Lower leg skin (tissue), 4 donors: ENCODE results near the gene UBL5. TPM values are rescaled to one million over a fixed set of nuclear protein-coding genes. Genes with fewer than 3 reads are reported as not detected.

Experiments
- DNase-seq, 2 donors: peaks; one replicate each; pipeline ENCODE4 v3.0.0-alpha.2; 2019; ENCODE audit warnings: low spot score in 2 of 2
- H3K4me3 ChIP-seq: fragments of 200-600 bp; sonication (generic); 2 replicates; pipeline ENCODE4 v1.5.1; 2017; ENCODE audit warnings: mild to moderate bottlenecking, low read depth; ENCODE audit not compliant: poor library complexity, severe bottlenecking
- POLR2A ChIP-seq, 2 donors: fragments of 450-650 bp; IDR thresholded peaks; one replicate each; pipeline ENCODE4 v1.6.1; 2016 to 2017; ENCODE audit warnings: antibody characterized with exemption in 2 of 2, mild to moderate bottlenecking in 1 of 2, moderate library complexity in 1 of 2
- WGBS, 2 donors: methylation state at CpG; one replicate each; pipeline ENCODE4 v1.1.5; 2018; 5-methylcytosine and 5-hydroxymethylcytosine counted together
- intact Hi-C: fragments of 100-400 bp; cut with DNase I; formaldehyde crosslinking; loops from one replicate; pipeline ENCODE4 v1.15.0; 2023; ENCODE audit warnings: low total_unique reads
- total RNA-seq, 4 donors: library from RNA; depleted of rRNA; stranded (reverse); fragments of >200 nt; gene quantifications; one replicate each; pipeline ENCODE4 v1.1.0, GENCODE V29; 2016
- TF ChIP-seq, protein P1 (sequence below), 3 donors: fragments of 450-650 bp; IDR thresholded peaks; one replicate each; pipeline ENCODE4 v1.5.1; 2016; ENCODE audit warnings: antibody characterized with exemption in 3 of 3, mild to moderate bottlenecking in 3 of 3, moderate library complexity in 2 of 3

Gene UBL5
- total RNA-seq, 4 donors from 2014 or later, result 339 to 596 (median 390) TPM

DNA sequence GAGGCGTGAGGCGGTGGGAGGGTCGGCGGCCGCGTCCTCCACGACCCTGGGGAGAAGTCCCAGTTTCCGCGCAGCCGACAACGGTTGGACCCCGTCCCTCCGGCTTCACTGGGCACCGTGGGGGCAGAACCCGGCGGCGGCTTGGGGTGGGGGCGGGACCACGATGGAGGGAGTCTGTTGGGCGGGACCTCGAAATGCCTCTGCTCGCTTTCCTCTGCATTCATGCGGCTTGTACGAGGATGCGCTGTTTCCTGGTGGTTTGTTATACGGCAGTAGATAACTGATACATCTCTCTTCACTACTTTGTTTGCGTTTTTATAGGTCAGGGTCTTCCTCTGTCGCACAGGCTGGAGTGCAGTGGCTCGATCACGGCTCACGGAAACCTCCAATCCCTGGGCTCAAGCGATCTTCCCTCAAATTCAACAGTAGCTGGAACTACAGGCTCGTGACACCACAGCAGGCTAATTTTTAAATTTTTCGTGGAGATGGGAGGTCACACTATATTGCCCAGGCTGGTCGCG, 34.6 kb upstream of the UBL5 start:
- DNase-seq, result peak; percentile 55 to 95
- peak overlapping the region; percentile 75 for H3K4me3 ChIP-seq
- TF ChIP-seq, protein P1, sequence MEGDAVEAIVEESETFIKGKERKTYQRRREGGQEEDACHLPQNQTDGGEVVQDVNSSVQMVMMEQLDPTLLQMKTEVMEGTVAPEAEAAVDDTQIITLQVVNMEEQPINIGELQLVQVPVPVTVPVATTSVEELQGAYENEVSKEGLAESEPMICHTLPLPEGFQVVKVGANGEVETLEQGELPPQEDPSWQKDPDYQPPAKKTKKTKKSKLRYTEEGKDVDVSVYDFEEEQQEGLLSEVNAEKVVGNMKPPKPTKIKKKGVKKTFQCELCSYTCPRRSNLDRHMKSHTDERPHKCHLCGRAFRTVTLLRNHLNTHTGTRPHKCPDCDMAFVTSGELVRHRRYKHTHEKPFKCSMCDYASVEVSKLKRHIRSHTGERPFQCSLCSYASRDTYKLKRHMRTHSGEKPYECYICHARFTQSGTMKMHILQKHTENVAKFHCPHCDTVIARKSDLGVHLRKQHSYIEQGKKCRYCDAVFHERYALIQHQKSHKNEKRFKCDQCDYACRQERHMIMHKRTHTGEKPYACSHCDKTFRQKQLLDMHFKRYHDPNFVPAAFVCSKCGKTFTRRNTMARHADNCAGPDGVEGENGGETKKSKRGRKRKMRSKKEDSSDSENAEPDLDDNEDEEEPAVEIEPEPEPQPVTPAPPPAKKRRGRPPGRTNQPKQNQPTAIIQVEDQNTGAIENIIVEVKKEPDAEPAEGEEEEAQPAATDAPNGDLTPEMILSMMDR (IDR thresholded peaks at IDR 0.05), result no peak
- no peak for TF ChIP-seq POLR2A (IDR thresholded peaks at IDR 0.05)
- intact Hi-C loops, result no loop called here
- 17 to 22% methylated on average over 26 to 36 of the region's 36 CpGs for WGBS, 2 donors

DNA sequence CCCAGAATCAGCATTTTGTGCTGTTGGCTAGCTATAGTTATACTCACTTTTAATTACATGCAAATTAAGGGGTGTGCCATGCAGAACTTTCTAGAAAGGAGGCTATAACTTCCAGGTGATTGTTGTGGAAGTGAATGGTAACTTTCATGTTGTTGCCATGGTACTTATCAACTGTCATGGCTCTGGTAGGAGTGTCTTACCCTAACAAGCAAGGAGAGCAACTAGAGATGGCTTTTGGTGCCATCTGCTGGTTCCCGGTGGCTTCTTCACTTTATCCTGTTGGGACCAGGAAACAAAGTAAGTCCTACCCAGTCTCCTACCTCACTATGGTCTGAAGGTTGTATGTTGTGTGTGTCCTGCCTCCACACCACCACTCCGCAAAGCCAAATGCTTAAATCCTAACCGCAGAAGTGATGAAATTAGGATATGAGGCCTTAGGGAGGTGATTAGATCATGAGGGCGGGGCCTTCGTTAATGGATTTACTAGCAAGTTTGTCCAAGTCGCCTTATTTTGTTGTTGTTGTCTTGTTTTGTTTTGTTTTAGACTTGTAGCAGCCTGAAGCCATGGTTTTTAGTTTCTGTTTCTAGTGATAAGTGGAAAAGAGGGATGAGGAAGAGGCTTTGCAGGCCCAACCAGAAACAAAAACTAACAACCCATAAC, 31.5 kb upstream of the UBL5 start:
- DNase-seq, result peak; percentile 88 to 96
- intact Hi-C loops, result no loop called here
- whole genome bisulfite sequencing, 2 donors, result 32 to 38% methylated on average over 6 of the region's 6 CpGs
- no peak for TF ChIP-seq POLR2A (IDR thresholded peaks at IDR 0.05)
- TF ChIP-seq, protein P1 (IDR thresholded peaks at IDR 0.05), result peak in 1 of 3 donors; percentile 69
- no peak overlapping the region for H3K4me3 ChIP-seq

DNA sequence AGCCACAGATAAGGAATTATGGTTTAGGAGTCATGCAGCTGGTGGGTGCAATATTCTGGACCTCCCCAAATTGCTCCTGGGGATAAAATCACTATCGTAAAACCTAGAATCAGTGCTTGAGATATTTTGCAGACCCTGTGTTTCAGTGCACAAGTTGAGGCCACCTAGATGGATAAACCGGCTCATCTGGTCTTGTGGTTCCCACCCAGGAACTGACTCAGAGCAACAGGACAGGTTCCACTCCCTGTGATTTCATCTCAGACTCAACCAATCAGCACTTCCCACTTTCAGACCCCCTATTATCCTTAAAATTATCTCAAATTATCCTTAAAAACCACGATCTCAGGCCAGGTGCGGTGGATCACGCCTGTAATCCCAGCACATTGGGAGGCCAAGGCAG, 29.8 kb upstream of the UBL5 start:
- whole genome bisulfite sequencing, 2 donors, result 70 to 72% methylated on average over 5 of the region's 5 CpGs
- no peak for DNase-seq
- intact Hi-C loops, result no loop called here
- TF ChIP-seq POLR2A (IDR thresholded peaks at IDR 0.05), result no peak
- TF ChIP-seq, protein P1 (IDR thresholded peaks at IDR 0.05), result no peak
- H3K4me3 ChIP-seq, result no peak overlapping the region

DNA sequence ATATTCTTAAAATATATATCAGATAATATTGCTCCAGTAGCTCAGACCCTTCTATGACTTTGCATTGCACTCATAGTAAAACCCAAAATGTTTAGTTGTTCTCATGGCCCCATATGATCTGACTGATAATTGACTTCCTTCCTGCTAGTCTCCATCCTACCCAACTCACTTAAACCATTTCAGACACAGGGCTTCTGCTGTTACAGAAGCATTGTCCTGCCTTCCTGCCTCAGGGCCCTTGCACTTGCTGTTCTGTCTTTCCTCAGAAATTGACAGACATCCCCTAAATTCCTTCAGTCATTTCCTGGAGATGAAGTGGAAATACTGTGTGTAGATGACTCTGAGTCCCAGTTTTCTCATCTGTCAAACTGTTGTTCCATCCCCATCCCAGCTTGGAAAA, 28.6 kb upstream of the UBL5 start:
- TF ChIP-seq, protein P1 (IDR thresholded peaks at IDR 0.05), result no peak
- intact Hi-C loops, result no loop called here
- DNase-seq, result no peak
- H3K4me3 ChIP-seq, result no peak overlapping the region

DNA sequence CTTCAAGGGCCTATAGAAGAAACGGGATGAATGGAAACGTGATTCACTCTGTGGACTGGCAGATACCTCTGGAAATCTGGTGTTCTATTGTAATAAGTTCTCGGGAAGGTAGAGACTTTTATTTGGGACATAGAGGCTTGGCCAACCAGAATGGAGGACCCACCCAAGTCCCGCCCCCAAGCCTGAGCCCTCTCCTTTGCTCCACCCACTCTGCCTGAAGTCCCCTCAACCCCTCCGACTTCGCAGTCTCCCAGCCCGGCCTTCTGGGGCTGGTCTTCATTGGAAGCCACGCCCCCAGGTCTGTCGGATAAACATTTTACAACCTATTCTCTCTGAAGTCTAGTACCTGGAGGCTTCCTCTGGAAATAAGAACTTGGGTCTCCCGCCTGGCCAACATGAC, 25.7 kb upstream of the UBL5 start:
- intact Hi-C loops, result no loop called here
- 87 to 91% methylated on average over 10 of the region's 10 CpGs for WGBS, 2 donors
- no peak for TF ChIP-seq POLR2A (IDR thresholded peaks at IDR 0.05)
- TF ChIP-seq, protein P1 (IDR thresholded peaks at IDR 0.05), result no peak
- no peak for DNase-seq
- no peak overlapping the region for H3K4me3 ChIP-seq

DNA sequence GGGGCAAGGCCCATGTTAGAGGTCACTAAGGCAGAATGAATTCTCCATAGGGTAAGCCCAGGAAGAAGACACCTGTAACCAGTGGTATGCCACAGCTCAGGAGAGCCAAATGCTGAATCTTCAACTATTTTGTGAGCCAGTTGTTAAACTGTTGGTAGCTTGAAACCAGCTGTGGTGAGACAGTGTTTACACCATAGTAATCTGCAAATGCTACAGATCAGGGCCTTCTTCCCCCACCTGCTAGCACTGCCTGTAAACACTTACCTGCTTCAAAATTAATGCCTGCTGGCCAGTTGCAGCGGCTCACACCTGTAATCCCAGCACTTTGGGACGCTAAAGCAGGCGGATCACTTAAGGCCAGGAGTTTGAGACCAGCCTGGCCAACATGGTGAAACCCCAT, 20.9 kb upstream of the UBL5 start:
- TF ChIP-seq, protein P1 (IDR thresholded peaks at IDR 0.05), result no peak
- no peak for TF ChIP-seq POLR2A (IDR thresholded peaks at IDR 0.05)
- no peak overlapping the region for H3K4me3 ChIP-seq
- 91 to 98% methylated on average over 3 of the region's 3 CpGs for WGBS, 2 donors
- intact Hi-C loops, result no loop called here
- DNase-seq, result no peak
